Calu3 (cell line): ENCODE results near the gene CPEB1. TPM values are rescaled to one million over a fixed set of nuclear protein-coding genes. Genes with fewer than 3 reads are reported as not detected.

Experiments
- BruUV-seq: library from RNA; stranded (reverse); fragments of 400-500 nt; replicated peaks from 2 replicates; lab custom pipeline; 2021; lab: Mats Ljungman, UMichigan
- CTCF ChIA-PET: fragments of 300-600 bp; sonication (Branson Sonifier 250); formaldehyde crosslinking; loops from one replicate; lab custom pipeline; 2022; ENCODE audit warnings: antibody characterized with exemption; lab: Charles Lee
- DNase-seq: peaks from one replicate; pipeline ENCODE4 v3.0.0; 2022
- H3K27ac Mint-ChIP-seq: one replicate; pipeline ENCODE4 v1.8.0; 2022; ENCODE audit warnings: mixed read lengths; ENCODE audit not compliant: unreplicated experiment
- H3K27me3 Mint-ChIP-seq: one replicate; pipeline ENCODE4 v1.8.0; 2022; ENCODE audit warnings: mixed read lengths; ENCODE audit not compliant: unreplicated experiment
- H3K36me3 Mint-ChIP-seq: one replicate; pipeline ENCODE4 v1.8.0; 2022; ENCODE audit warnings: mild to moderate bottlenecking, moderate library complexity, mixed read lengths; ENCODE audit not compliant: insufficient read depth, unreplicated experiment
- H3K4me1 Mint-ChIP-seq: one replicate; pipeline ENCODE4 v1.8.0; 2022; ENCODE audit warnings: mild to moderate bottlenecking, low read depth, mixed read lengths; ENCODE audit not compliant: unreplicated experiment
- H3K4me3 Mint-ChIP-seq: one replicate; pipeline ENCODE4 v1.8.0; 2022; ENCODE audit warnings: mild to moderate bottlenecking, low read depth, moderate library complexity, mixed read lengths; ENCODE audit not compliant: unreplicated experiment
- H3K9me3 Mint-ChIP-seq: one replicate; pipeline ENCODE4 v1.8.0; 2022; ENCODE audit warnings: low read depth, mixed read lengths; ENCODE audit not compliant: unreplicated experiment
- intact Hi-C: fragments of 100-400 bp; cut with micrococcal nuclease; formaldehyde crosslinking; loops from one replicate; pipeline ENCODE4 v1.10.0; 2022; ENCODE audit not compliant: unreplicated experiment
- total RNA-seq: library from RNA; stranded (reverse); gene quantifications from 2 replicates; pipeline ENCODE4 v1.2.3, GENCODE V29; 2022
- TF ChIP-seq, protein P1 (sequence below): fragments of 200-600 bp; IDR thresholded peaks from one replicate; pipeline ENCODE4 v1.8.0; 2022; ENCODE audit warnings: antibody characterized with exemption; ENCODE audit not compliant: unreplicated experiment

Gene CPEB1
- total RNA-seq, 1 experiment from 2014 or later = 5.3 TPM

DNA sequence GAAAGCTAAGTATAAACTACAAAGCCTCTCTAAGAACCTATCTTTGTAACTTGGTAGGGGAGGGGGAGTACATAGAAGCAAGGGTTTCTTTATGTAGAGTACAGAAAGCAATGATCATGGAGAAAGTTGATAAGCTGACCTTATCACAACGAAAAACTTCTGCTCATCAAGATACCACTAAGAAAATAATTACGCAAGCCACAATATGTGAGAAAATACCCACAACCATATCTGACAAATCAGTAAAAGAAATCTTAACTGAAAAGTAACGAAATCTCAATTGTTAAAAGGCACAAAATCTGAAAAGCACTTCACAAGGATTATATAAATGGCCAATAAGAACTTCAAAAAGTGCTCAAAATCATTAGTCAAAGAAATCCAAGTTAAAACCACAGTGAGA, 71.8 kb downstream of the CPEB1 start:
- Mint-ChIP-seq H3K36me3 (no peaks in the 10 kb centered on the region), H3K4me1 (no peaks in the 10 kb centered on the region), H3K9me3 (no peaks in the 10 kb centered on the region), H3K27ac (no peak overlapping the region), H3K27me3 (peaks cover 25% of the 10 kb centered on the region), H3K4me3 (no peak overlapping the region)
- DNase-seq = no peak
- TF ChIP-seq, protein P1, sequence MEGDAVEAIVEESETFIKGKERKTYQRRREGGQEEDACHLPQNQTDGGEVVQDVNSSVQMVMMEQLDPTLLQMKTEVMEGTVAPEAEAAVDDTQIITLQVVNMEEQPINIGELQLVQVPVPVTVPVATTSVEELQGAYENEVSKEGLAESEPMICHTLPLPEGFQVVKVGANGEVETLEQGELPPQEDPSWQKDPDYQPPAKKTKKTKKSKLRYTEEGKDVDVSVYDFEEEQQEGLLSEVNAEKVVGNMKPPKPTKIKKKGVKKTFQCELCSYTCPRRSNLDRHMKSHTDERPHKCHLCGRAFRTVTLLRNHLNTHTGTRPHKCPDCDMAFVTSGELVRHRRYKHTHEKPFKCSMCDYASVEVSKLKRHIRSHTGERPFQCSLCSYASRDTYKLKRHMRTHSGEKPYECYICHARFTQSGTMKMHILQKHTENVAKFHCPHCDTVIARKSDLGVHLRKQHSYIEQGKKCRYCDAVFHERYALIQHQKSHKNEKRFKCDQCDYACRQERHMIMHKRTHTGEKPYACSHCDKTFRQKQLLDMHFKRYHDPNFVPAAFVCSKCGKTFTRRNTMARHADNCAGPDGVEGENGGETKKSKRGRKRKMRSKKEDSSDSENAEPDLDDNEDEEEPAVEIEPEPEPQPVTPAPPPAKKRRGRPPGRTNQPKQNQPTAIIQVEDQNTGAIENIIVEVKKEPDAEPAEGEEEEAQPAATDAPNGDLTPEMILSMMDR = no peak
- CTCF ChIA-PET = interaction anchor here (0.6 kb wide), 2 partner anchors 52 to 58 kb away, joined by 3 read pairs; no protein-coding TSS in a partner anchor
- intact Hi-C loops = no loop called here
- BruUV-seq = no TSS peak

DNA sequence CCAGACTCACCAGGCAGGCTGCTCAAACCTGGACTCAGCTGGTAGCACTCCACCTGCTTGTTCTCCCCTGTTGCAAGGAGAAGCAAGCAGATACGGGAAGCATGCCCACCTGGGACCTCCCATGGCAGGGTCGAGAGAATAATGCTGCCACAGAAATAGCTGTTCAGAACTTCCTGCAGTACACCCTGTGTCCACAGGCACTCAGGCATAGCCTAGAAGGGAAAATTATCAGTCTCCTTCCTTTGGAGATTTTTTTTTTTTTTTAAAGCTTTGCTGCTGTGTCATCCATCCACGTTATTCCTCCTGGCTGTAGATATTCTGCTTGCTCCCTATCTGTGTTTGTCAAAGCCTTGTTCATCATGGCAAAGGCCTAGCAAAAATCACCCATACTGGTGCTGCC, 74.2 kb downstream of the CPEB1 start:
- TF ChIP-seq, protein P1 = no peak
- H3K27me3 Mint-ChIP-seq = peaks cover 25% of the 10 kb centered on the region
- no peak overlapping the region for H3K27ac Mint-ChIP-seq
- DNase-seq = no peak
- intact Hi-C loops = no loop called here
- CTCF ChIA-PET = interaction anchor here (0.6 to 0.9 kb wide), 2 partner anchors 11 to 12 kb away, joined by 3 to 6 read pairs; no protein-coding TSS in a partner anchor
- H3K4me1 Mint-ChIP-seq = no peaks in the 10 kb centered on the region
- H3K36me3 Mint-ChIP-seq = no peaks in the 10 kb centered on the region
- no peaks in the 10 kb centered on the region for H3K9me3 Mint-ChIP-seq
- H3K4me3 Mint-ChIP-seq = no peak overlapping the region
- no TSS peak for BruUV-seq

DNA sequence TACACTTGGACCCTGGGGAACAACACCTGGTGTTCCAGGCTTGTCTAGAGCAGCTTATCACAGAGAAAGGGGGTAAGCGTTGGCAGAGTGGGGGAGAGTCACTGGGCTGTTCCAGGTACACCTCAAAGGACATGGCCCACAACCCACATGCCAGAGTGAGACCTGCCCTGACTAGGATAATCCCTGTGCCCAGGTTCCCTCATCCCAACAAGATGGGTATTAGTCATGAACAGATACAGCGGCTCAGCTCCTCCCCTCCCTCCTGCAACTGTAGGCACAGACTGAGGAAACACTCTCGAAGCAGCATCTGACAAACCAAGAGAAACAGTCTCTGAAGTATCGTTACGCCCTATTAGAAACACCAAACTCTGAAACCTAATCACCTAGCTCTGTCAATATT, 74.9 kb downstream of the CPEB1 start:
- CTCF ChIA-PET = interaction anchor here (0.6 kb wide), 1 partner anchor 222 kb away, joined by 5 read pairs; no protein-coding TSS in a partner anchor
- no peaks in the 10 kb centered on the region for H3K4me1 Mint-ChIP-seq

DNA sequence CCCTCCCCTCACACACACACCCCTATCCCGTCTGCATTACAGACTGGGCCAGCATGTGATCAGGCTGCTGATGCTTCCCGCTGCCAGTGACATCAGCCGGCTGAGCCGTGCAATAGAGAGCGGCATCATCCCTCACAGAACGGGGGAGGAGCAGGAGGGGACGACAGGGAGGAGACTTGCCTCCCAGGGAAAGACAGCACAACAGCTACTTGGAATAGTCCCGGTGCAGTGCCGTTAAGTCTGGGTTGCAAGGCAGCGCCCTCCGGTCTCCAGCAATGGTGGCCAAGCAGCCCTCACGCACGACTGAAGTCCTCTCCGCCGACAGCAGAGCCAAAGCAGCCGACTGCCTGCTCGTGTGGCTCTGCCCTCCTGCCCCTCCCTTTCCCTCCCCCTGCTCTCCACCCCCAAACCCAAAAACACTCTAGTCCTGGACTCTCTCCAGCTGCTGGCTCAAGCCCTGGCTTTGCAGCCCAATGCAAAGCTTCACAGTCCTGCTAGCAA, 75.4 kb downstream of the CPEB1 start:
- H3K27me3 Mint-ChIP-seq = peaks cover 25% of the 10 kb centered on the region
- CTCF ChIA-PET = interaction anchor here (0.6 kb wide), 1 partner anchor 223 kb away, joined by 5 read pairs; no protein-coding TSS in a partner anchor
- no peak overlapping the region for H3K27ac Mint-ChIP-seq
- no peak overlapping the region for H3K4me3 Mint-ChIP-seq
- no peaks in the 10 kb centered on the region for H3K9me3 Mint-ChIP-seq
- no TSS peak for BruUV-seq
- DNase-seq = no peak
- intact Hi-C loops = no loop called here
- no peaks in the 10 kb centered on the region for H3K36me3 Mint-ChIP-seq
- no peaks in the 10 kb centered on the region for H3K4me1 Mint-ChIP-seq
- TF ChIP-seq, protein P1 = no peak

More for the DNA sequence above, 74.9 kb downstream of the CPEB1 start:
- intact Hi-C loops = no loop called here
- TF ChIP-seq, protein P1 = no peak
- Mint-ChIP-seq H3K4me3 (no peak overlapping the region), H3K36me3 (no peaks in the 10 kb centered on the region), H3K9me3 (no peaks in the 10 kb centered on the region), H3K27me3 (peaks cover 25% of the 10 kb centered on the region), H3K27ac (no peak overlapping the region)
- DNase-seq = no peak
- BruUV-seq = no TSS peak
